Esophagus muscularis mucosa (tissue), 4 donors: ENCODE measurements around the gene MRGPRX3. TPM values are rescaled to one million over a fixed set of nuclear protein-coding genes. Genes with fewer than 3 reads are reported as not detected.
"Not testable (repeated sequence)": the region's sequence is repeated elsewhere in the genome, so short reads cannot be mapped to it uniquely, and the experiment has no call there.

Source experiments
- DNase-seq: peaks from one replicate; pipeline ENCODE4 v3.0.0-alpha.2; 2017; ENCODE audit errors: extremely low spot score
- H3K27ac ChIP-seq, 4 donors: fragments of 200-600 bp; sonication (generic); replicated peaks in 1 of 4; 1 replicate in 3 of 4; 2 replicates in 1 of 4; pipeline ENCODE4 v1.5.1; 2016 to 2019; ENCODE audit warnings: mild to moderate bottlenecking in 1 of 4
- H3K27me3 ChIP-seq, 4 donors: fragments of 200-600 bp; sonication (generic); one replicate each; pipeline versions ENCODE4 v1.5.1 to v1.6.0; 2016 to 2019
- H3K36me3 ChIP-seq, 4 donors: fragments of 200-600 bp; sonication (generic); one replicate each; pipeline ENCODE4 v1.5.1; 2016 to 2019
- H3K4me1 ChIP-seq, 4 donors: fragments of 200-600 bp; sonication (generic); one replicate each; pipeline ENCODE4 v1.5.1; 2016 to 2019
- H3K4me3 ChIP-seq, 4 donors: fragments of 200-600 bp; sonication (generic); 1 replicate in 2 of 4; 2 replicates in 2 of 4; pipeline ENCODE4 v1.5.1; 2016 to 2019; ENCODE audit warnings: mild to moderate bottlenecking in 4 of 4, moderate library complexity in 1 of 4
- H3K9me3 ChIP-seq, 4 donors: fragments of 200-600 bp; sonication (generic); 1 replicate in 3 of 4; 2 replicates in 1 of 4; pipeline ENCODE4 v1.5.1; 2016 to 2019
- EP300 ChIP-seq: sonication (generic); formaldehyde crosslinking; IDR thresholded peaks from one replicate; pipeline ENCODE4 v1.6.1; 2017; ENCODE audit warnings: antibody characterized with exemption
- POLR2A ChIP-seq: fragments of 450-650 bp; IDR thresholded peaks from one replicate; pipeline ENCODE4 v1.6.1; 2017; ENCODE audit warnings: antibody characterized with exemption, moderate library complexity, mild to moderate bottlenecking, low read depth
- POLR2AphosphoS5 ChIP-seq, 2 donors: sonication (generic); formaldehyde crosslinking; IDR thresholded peaks; one replicate each; pipeline ENCODE4 v1.6.1; 2017; ENCODE audit warnings: antibody characterized with exemption in 2 of 2
- WGBS: methylation state at CpG from one replicate; pipeline ENCODE4 v1.1.5; 2018; 5-methylcytosine and 5-hydroxymethylcytosine counted together
- intact Hi-C: fragments of 100-400 bp; cut with DNase I; formaldehyde crosslinking; loops from one replicate; pipeline ENCODE4 v1.15.1; 2023
- total RNA-seq, 4 donors: library from RNA; depleted of rRNA; stranded (reverse); fragments of >200 nt; gene quantifications; one replicate each; pipeline versions ENCODE4 v1.1.0 to v1.2.1, GENCODE V29; 2016
- TF ChIP-seq, protein P1 (sequence below), 3 experiments: fragments of 200-600 bp in 2 of 3; fragments of 450-650 bp in 1 of 3; sonication (generic) in 2 of 3; IDR thresholded peaks; one replicate each; pipeline ENCODE4 v1.5.1; 2017 to 2019; ENCODE audit warnings: antibody characterized with exemption in 3 of 3, mild to moderate bottlenecking in 2 of 3, moderate library complexity in 1 of 3

MRGPRX3 gene
- total RNA-seq, 4 donors from 2014 or later = not detected

DNA sequence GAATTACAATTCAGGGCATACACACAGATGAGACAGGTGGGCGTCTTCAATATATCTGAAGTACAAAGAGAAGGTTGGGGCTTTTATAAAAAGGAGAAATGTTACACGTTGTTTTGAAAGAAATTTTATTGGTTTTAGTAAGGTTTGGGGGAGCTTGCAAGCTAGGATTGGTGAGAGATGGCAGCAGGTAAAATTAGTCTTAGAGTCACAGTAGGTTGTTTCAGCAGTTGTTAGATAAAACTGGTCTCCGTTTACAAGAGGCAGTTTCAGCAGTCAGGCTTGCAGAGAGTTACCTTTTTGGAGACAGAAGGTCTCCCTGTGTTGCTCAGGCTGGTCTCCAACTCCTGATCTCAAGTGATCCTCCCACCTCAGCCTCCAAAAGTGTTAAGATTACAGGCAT is 24.1 kb upstream of the MRGPRX3 start:
- intact Hi-C loops = loop anchor here (5.0 kb wide), 1 partner anchor 96 kb away; the partner anchor contains the start of gene SERGEF
- Histone ChIP-seq H3K9me3 (no peaks in the 10 kb centered on the region), H3K36me3 (peaks cover 0 to 4% (median under 1%) of the 10 kb centered on the region in 4 donors), H3K27me3 (peaks cover 0 to 21% (median 0%) of the 10 kb centered on the region in 4 donors), H3K4me1 (peaks cover 5 to 25% (median 22%) of the 10 kb centered on the region in 4 donors), H3K27ac (no peak overlapping the region), H3K4me3 (no peak overlapping the region)
- 72% methylated on average over 3 of the region's 3 CpGs for WGBS
- TF ChIP-seq EP300 = no peak
- TF ChIP-seq, protein P1, sequence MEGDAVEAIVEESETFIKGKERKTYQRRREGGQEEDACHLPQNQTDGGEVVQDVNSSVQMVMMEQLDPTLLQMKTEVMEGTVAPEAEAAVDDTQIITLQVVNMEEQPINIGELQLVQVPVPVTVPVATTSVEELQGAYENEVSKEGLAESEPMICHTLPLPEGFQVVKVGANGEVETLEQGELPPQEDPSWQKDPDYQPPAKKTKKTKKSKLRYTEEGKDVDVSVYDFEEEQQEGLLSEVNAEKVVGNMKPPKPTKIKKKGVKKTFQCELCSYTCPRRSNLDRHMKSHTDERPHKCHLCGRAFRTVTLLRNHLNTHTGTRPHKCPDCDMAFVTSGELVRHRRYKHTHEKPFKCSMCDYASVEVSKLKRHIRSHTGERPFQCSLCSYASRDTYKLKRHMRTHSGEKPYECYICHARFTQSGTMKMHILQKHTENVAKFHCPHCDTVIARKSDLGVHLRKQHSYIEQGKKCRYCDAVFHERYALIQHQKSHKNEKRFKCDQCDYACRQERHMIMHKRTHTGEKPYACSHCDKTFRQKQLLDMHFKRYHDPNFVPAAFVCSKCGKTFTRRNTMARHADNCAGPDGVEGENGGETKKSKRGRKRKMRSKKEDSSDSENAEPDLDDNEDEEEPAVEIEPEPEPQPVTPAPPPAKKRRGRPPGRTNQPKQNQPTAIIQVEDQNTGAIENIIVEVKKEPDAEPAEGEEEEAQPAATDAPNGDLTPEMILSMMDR (IDR thresholded peaks at IDR 0.05) = no peak
- TF ChIP-seq POLR2AphosphoS5 (IDR thresholded peaks at IDR 0.05) = no peak
- DNase-seq = no peak

DNA sequence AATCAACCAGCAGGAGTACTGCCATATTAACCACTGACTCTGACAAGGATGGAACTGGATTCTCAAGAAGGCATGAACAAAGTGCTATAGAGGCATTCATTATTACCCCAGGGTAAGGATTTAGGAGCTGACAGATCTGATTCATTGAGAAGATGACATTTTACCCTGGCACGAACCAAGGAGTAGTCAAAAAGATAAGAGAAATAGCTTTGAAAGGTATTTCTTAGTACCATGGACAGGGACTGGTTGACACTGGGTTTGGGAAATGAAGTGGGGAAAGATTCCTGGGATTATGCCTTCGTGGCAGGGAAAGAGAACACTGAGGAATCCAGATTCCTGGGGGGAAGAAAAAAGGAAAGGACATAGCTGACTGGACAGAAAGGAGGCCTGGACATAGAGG is 21.4 kb upstream of the MRGPRX3 start:
- Histone ChIP-seq H3K27me3 (peaks cover 0 to 40% (median 0%) of the 10 kb centered on the region in 4 donors), H3K4me3 (no peak overlapping the region), H3K27ac (no peak overlapping the region), H3K9me3 (no peaks in the 10 kb centered on the region), H3K36me3 (no peaks in the 10 kb centered on the region), H3K4me1 (peaks cover 0 to 8% (median 6%) of the 10 kb centered on the region in 4 donors)
- WGBS = 17% methylated on average over 2 of the region's 2 CpGs
- TF ChIP-seq POLR2AphosphoS5 (IDR thresholded peaks at IDR 0.05) (no peak), EP300 (no peak), POLR2A (no peak)
- TF ChIP-seq, protein P1 (IDR thresholded peaks at IDR 0.05) = no peak
- DNase-seq = no peak
- intact Hi-C loops = no loop called here

DNA sequence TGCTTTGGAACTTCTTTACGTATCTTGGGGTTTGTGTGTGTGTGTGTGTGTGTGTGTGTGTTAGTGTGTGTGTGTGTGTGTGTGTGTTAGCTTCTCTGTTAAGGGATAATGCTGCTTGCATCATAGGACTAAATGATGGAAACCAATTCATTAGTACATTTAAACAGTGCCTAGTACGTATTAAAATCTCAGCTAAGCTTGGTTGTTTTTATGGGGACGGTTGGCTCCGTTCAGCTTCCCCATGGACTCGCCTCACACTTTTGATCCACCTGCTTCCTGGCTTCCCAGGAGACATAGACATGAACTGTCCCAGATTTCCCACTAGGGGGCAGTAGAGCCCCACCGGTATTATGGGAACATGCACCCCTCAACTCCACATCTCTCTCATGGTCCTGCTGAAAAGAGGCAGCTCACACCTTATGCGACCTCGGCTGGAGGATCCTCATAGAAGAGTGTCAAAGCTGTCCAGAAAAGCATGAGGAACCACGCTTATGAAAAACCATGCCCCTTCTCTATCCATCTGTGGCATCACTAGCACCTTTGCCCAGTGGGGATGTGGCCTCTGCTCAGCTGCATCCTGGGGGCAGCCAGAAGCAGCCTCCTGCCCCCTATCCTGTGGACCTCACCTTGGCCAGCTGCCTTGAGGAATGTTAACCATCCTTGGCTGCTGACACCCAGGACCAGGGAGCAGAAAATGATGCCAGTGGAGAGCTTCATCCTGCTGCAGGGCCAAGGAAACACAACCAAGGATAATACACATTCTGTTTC is 16.8 kb upstream of the MRGPRX3 start:
- 2% methylated on average over 9 of the region's 9 CpGs for WGBS
- Histone ChIP-seq H3K36me3 (no peaks in the 10 kb centered on the region), H3K9me3 (no peaks in the 10 kb centered on the region), H3K4me1 (no peaks in the 10 kb centered on the region), H3K27me3 (peaks cover 0 to 31% (median 0%) of the 10 kb centered on the region in 4 donors), H3K4me3 (no peak overlapping the region), H3K27ac (no peak overlapping the region)
- no peak for DNase-seq
- intact Hi-C loops = no loop called here
- TF ChIP-seq, protein P1 (IDR thresholded peaks at IDR 0.05) = peak; percentile 69 to 89 (median 70)
- TF ChIP-seq POLR2AphosphoS5 (IDR thresholded peaks at IDR 0.05) = no peak

DNA sequence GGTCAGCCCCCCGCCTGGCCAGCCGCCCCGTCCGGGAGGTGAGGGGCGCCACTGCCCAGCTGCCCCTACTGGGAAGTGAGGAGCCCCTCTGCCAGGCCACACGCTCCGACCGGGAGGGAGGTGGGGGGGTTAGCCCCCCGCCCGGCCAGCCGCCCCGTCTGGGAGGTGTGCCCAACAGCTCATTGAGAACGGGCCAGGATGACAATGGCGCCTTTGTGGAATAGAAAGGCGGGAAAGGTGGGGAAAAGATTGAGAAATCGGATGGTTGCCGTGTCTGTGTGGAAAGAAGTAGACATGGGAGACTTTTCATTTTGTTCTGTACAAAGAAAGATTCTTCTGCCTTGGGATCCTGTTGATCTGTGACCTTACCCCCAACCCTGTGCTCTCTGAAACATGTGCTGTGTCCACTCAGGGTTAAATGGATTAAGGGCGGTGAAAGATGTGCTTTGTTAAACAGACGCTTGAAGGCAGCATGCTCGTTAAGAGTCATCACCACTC is 11.0 kb upstream of the MRGPRX3 start:
- H3K27ac ChIP-seq, H3K27me3 ChIP-seq, H3K4me1 ChIP-seq, intact Hi-C loops, H3K9me3 ChIP-seq, H3K36me3 ChIP-seq, DNase-seq, H3K4me3 ChIP-seq: not testable (repeated sequence)
- 78% methylated on average over 12 of the region's 20 CpGs for WGBS

DNA sequence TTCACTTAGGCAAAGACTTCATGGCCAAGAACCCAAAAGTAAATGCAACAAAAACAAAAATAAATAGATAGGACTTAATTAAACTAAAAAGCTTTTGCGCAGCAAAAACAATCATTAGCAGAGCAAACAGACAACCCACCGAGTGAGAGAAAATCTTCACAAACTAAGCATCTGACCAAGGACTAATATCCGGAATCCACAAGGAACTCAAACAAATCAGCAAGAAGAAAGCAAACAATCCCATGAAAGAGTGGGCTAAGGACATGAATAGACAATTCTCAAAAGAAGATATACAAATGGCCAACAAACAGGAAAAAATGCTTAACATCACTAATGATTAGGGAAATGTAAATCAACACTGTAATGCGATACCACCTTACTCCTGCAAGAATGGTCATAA is 1.3 kb upstream of the MRGPRX3 start:
- H3K9me3 ChIP-seq, H3K27ac ChIP-seq, H3K4me1 ChIP-seq, DNase-seq, intact Hi-C loops, H3K36me3 ChIP-seq, H3K4me3 ChIP-seq: not testable (repeated sequence)
- 94% methylated on average over 4 of the region's 4 CpGs for WGBS
- H3K27me3 ChIP-seq = peaks cover 0 to 12% (median 0%) of the 10 kb centered on the region in 4 donors

DNA sequence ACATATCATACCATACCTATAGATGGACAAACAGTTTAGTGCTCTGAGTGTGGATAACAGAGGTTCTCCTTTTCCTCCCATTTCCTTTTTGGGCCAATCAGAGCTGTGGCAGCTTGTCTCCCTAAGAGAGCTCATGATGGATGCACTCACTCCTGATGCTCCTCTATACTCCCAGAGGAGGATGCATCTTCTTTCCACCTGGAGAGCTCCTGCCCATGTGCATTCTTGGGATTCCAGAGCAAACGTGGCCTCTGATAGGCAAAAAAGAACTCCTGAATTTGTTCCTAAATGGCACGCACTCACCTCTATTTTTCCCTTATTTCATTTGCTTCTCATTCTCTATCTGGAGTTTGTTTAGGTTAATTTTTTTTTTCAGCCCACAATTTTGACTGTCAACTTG is 2.9 kb downstream of the MRGPRX3 start:
- Histone ChIP-seq H3K27ac (no peak overlapping the region), H3K36me3 (no peaks in the 10 kb centered on the region), H3K27me3 (no peaks in the 10 kb centered on the region), H3K9me3 (no peaks in the 10 kb centered on the region), H3K4me1 (no peaks in the 10 kb centered on the region), H3K4me3 (no peak overlapping the region)
- no peak for TF ChIP-seq POLR2AphosphoS5 (IDR thresholded peaks at IDR 0.05)
- DNase-seq = no peak
- WGBS = 36% methylated on average over 2 of the region's 2 CpGs
- intact Hi-C loops = no loop called here
